A673 (cell line): Measurements from ENCODE around the gene FAU. TPM values are rescaled to one million over a fixed set of nuclear protein-coding genes. Genes with fewer than 3 reads are reported as not detected.

ENCODE experiments used
- BruUV-seq: library from RNA; stranded (reverse); fragments of 400-500 nt; replicated peaks from 2 replicates; lab custom pipeline; 2021; lab: Mats Ljungman, UMichigan
- CTCF ChIA-PET: fragments of 300-600 bp; sonication (Branson Sonifier 250); formaldehyde crosslinking; loops from one replicate; lab custom pipeline; 2022; ENCODE audit warnings: antibody characterized with exemption; lab: Charles Lee
- POLR2A ChIA-PET: fragments of 300-600 bp; sonication (Branson Sonifier 250); formaldehyde crosslinking; loops from one replicate; lab custom pipeline; 2022; ENCODE audit warnings: antibody characterized with exemption; ENCODE audit not compliant: low non-redundant PET; lab: Charles Lee
- DNase-seq: peaks from one replicate; pipeline ENCODE4 v3.0.0-alpha.2; 2015; ENCODE audit warnings: low spot score
- H3K27ac ChIP-seq: fragments of 200-600 bp; sonication (generic); 2 replicates; pipeline ENCODE4 v1.5.1; 2016; ENCODE audit warnings: mixed run types, low read depth, mild to moderate bottlenecking, mixed read lengths, antibody characterized with exemption, low read length; ENCODE audit not compliant: poor library complexity, severe bottlenecking
- H3K27me3 ChIP-seq: fragments of 200-600 bp; sonication (generic); replicated peaks from 2 replicates; pipeline ENCODE4 v1.6.1; 2017; ENCODE audit warnings: mixed run types, low read depth, mild to moderate bottlenecking, mixed read lengths, antibody characterized with exemption, low read length; ENCODE audit not compliant: insufficient read depth, poor library complexity
- H3K36me3 ChIP-seq: fragments of 200-600 bp; sonication (generic); 2 replicates; pipeline ENCODE4 v1.6.1; 2016; ENCODE audit warnings: mixed run types, mild to moderate bottlenecking, mixed read lengths, antibody characterized with exemption, low read length; ENCODE audit not compliant: insufficient read depth, poor library complexity, severe bottlenecking
- H3K4me1 ChIP-seq: fragments of 200-600 bp; sonication (generic); 2 replicates; pipeline ENCODE4 v1.6.1; 2017; ENCODE audit warnings: mixed run types, mild to moderate bottlenecking, mixed read lengths, antibody characterized with exemption, low read length; ENCODE audit not compliant: insufficient read depth, poor library complexity, severe bottlenecking
- H3K4me3 ChIP-seq: fragments of 200-600 bp; sonication (generic); 2 replicates; pipeline ENCODE4 v1.5.1; 2016; ENCODE audit warnings: low read depth, mixed run types, mild to moderate bottlenecking, mixed read lengths, low read length; ENCODE audit not compliant: poor library complexity, severe bottlenecking
- H3K9me3 ChIP-seq: fragments of 200-600 bp; sonication (generic); 2 replicates; pipeline ENCODE4 v1.6.1; 2016; ENCODE audit warnings: mixed run types, low read depth, mild to moderate bottlenecking, mixed read lengths, antibody characterized with exemption, low read length; ENCODE audit not compliant: poor library complexity, severe bottlenecking
- CTCF ChIP-seq: fragments of 300-800, 200-600 bp; sonication (generic); conservative IDR thresholded peaks from 2 replicates; pipeline ENCODE4 v1.5.1; 2017; ENCODE audit warnings: low read depth, mild to moderate bottlenecking, antibody characterized with exemption, low read length, moderate library complexity, mixed read lengths
- EZH2 ChIP-seq: fragments of 200-600 bp; sonication (generic); IDR thresholded peaks from 2 replicates; pipeline ENCODE4 v1.6.1; 2017; ENCODE audit warnings: borderline replicate concordance, low read depth, mild to moderate bottlenecking, mixed read lengths, antibody characterized with exemption, low read length; ENCODE audit not compliant: poor library complexity, severe bottlenecking
- intact Hi-C: fragments of 100-400 bp; cut with micrococcal nuclease; formaldehyde crosslinking; loops from one replicate; pipeline ENCODE4 v1.10.0; 2022; ENCODE audit not compliant: unreplicated experiment
- total RNA-seq: library from RNA; stranded (reverse); gene quantifications from 2 replicates; pipeline ENCODE4 v1.2.3, GENCODE V29; 2021

Gene FAU
- total RNA-seq, 1 experiment from 2014 or later, result 956 TPM

- Histone ChIP-seq H3K4me1 (peaks cover 12% of the 10 kb centered on the region), H3K27me3 (no peaks in the 10 kb centered on the region), H3K9me3 (no peaks in the 10 kb centered on the region), H3K36me3 (peaks cover 29% of the 10 kb centered on the region), H3K27ac (no peak overlapping the region), H3K4me3 (no peak overlapping the region)
- ChIA-PET POLR2A (no interaction called here), CTCF (interaction anchor here (0.7 to 1.1 kb wide), 2 partner anchors 26 to 28 kb away, joined by 3 read pairs; partner anchors contain the start of gene TM7SF2)
- BruUV-seq, result no TSS peak
- intact Hi-C loops, result no loop called here
- TF ChIP-seq CTCF, result no peak
- TF ChIP-seq EZH2, result no peak
- no peak for DNase-seq
Measured at GRCh38 chr11:65085446-65085845, 36.5 kb downstream of the FAU start.

GRCh38 chr11:65084598-65085375 is 37.1 kb downstream of the FAU start:
- DNase-seq, result no peak
- no peak for TF ChIP-seq CTCF
- no peak for TF ChIP-seq EZH2
- peaks cover 35% of the 10 kb centered on the region for H3K36me3 ChIP-seq
- H3K27ac ChIP-seq, result peak overlapping the region; percentile 90
- intact Hi-C loops, result no loop called here
- ChIA-PET CTCF (interaction anchor here (0.7 to 1.1 kb wide), 2 partner anchors 27 to 29 kb away, joined by 3 read pairs; partner anchors contain the start of gene TM7SF2), POLR2A (no interaction called here)
- TSS peak; percentile 71 for BruUV-seq
- peaks cover 12% of the 10 kb centered on the region for H3K4me1 ChIP-seq
- no peaks in the 10 kb centered on the region for H3K9me3 ChIP-seq
- peak overlapping the region; percentile 76 for H3K4me3 ChIP-seq
- H3K27me3 ChIP-seq, result no peaks in the 10 kb centered on the region

GRCh38 chr11:65083834-65084597 is 37.9 kb downstream of the FAU start, which contains the start of the genes CDCA5 and ZFPL1:
Gene CDCA5, minus strand, starts transcription at chr11:65084040. Its CDS starts 62 bp downstream, at chr11:65083978.
Gene ZFPL1, plus strand, starts transcription at chr11:65084222. Its CDS starts 477 bp downstream, at chr11:65084699.
- TF ChIP-seq CTCF, result no peak
- TF ChIP-seq EZH2, result no peak
- DNase-seq, result peak; percentile 99
- H3K27me3 ChIP-seq, result no peaks in the 10 kb centered on the region
- H3K4me3 ChIP-seq, result peak within 1 kb of the TSS; percentile 76
- no TSS peak for BruUV-seq
- no peaks in the 10 kb centered on the region for H3K9me3 ChIP-seq
- intact Hi-C loops, result no loop called here
- ChIA-PET CTCF (no interaction called here), POLR2A (interaction anchor here (0.5 to 0.6 kb wide), 2 partner anchors 51 to 1472 kb away, joined by 3 read pairs; no protein-coding TSS in a partner anchor)
- H3K27ac ChIP-seq, result peak within 1 kb of the TSS; percentile 90
- H3K4me1 ChIP-seq, result peaks cover 12% of the 10 kb centered on the region
- H3K36me3 ChIP-seq, result peaks cover 41% of the 10 kb centered on the region
